Neural cell (in vitro differentiated cells): Measurements from ENCODE around the gene GNAS.

Experiments
- EP300 ChIP-seq: fragments of 450-650 bp; conservative IDR thresholded peaks from 2 replicates; pipeline ENCODE4 v1.6.1; 2014; ENCODE audit warnings: antibody characterized with exemption, mild to moderate bottlenecking, moderate library complexity; ENCODE audit not compliant: poor library complexity, severe bottlenecking
- EZH2 ChIP-seq: fragments of 200-600, 300-800 bp; shearing (Covaris generic), sonication (generic); IDR thresholded peaks from 2 replicates; pipeline ENCODE4 v1.6.1; 2014; ENCODE audit warnings: antibody characterized with exemption, low read length, borderline replicate concordance, mild to moderate bottlenecking; ENCODE audit not compliant: insufficient read depth, poor library complexity, severe bottlenecking
- MXI1 ChIP-seq: fragments of 450-650 bp; conservative IDR thresholded peaks from 2 replicates; pipeline ENCODE4 v1.6.1; 2014; ENCODE audit warnings: antibody characterized with exemption, mild to moderate bottlenecking; ENCODE audit not compliant: poor library complexity, severe bottlenecking
- RAD21 ChIP-seq: fragments of 450-650 bp; conservative IDR thresholded peaks from 2 replicates; pipeline ENCODE4 v1.6.1; 2014; ENCODE audit warnings: antibody characterized with exemption, mild to moderate bottlenecking, moderate library complexity
- SMC3 ChIP-seq: fragments of 450-650 bp; conservative IDR thresholded peaks from 2 replicates; pipeline ENCODE4 v1.6.1; 2014; ENCODE audit warnings: antibody characterized with exemption, mild to moderate bottlenecking, moderate library complexity; ENCODE audit not compliant: poor library complexity
- TF ChIP-seq, protein P1 (sequence below): fragments of 450-650 bp; IDR thresholded peaks from 2 replicates; pipeline ENCODE4 v1.5.1; 2014; ENCODE audit warnings: antibody characterized with exemption, mild to moderate bottlenecking, moderate library complexity; ENCODE audit not compliant: poor library complexity, severe bottlenecking
- TF ChIP-seq, protein P2 (sequence below): IDR thresholded peaks from 2 replicates; pipeline ENCODE4 v1.6.1; 2012; ENCODE audit warnings: borderline replicate concordance

GRCh38 chr20:58918621-58919020 lies 66.1 kb downstream of the GNAS start:
- TF ChIP-seq, protein P1, sequence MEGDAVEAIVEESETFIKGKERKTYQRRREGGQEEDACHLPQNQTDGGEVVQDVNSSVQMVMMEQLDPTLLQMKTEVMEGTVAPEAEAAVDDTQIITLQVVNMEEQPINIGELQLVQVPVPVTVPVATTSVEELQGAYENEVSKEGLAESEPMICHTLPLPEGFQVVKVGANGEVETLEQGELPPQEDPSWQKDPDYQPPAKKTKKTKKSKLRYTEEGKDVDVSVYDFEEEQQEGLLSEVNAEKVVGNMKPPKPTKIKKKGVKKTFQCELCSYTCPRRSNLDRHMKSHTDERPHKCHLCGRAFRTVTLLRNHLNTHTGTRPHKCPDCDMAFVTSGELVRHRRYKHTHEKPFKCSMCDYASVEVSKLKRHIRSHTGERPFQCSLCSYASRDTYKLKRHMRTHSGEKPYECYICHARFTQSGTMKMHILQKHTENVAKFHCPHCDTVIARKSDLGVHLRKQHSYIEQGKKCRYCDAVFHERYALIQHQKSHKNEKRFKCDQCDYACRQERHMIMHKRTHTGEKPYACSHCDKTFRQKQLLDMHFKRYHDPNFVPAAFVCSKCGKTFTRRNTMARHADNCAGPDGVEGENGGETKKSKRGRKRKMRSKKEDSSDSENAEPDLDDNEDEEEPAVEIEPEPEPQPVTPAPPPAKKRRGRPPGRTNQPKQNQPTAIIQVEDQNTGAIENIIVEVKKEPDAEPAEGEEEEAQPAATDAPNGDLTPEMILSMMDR = no peak
- TF ChIP-seq EZH2 (no peak), SMC3 (no peak), RAD21 (no peak), MXI1 (no peak), EP300 (no peak)
- TF ChIP-seq, protein P2, sequence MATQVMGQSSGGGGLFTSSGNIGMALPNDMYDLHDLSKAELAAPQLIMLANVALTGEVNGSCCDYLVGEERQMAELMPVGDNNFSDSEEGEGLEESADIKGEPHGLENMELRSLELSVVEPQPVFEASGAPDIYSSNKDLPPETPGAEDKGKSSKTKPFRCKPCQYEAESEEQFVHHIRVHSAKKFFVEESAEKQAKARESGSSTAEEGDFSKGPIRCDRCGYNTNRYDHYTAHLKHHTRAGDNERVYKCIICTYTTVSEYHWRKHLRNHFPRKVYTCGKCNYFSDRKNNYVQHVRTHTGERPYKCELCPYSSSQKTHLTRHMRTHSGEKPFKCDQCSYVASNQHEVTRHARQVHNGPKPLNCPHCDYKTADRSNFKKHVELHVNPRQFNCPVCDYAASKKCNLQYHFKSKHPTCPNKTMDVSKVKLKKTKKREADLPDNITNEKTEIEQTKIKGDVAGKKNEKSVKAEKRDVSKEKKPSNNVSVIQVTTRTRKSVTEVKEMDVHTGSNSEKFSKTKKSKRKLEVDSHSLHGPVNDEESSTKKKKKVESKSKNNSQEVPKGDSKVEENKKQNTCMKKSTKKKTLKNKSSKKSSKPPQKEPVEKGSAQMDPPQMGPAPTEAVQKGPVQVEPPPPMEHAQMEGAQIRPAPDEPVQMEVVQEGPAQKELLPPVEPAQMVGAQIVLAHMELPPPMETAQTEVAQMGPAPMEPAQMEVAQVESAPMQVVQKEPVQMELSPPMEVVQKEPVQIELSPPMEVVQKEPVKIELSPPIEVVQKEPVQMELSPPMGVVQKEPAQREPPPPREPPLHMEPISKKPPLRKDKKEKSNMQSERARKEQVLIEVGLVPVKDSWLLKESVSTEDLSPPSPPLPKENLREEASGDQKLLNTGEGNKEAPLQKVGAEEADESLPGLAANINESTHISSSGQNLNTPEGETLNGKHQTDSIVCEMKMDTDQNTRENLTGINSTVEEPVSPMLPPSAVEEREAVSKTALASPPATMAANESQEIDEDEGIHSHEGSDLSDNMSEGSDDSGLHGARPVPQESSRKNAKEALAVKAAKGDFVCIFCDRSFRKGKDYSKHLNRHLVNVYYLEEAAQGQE = no peak
